Measurements from ENCODE around the gene AP3B1. TPM values are rescaled to one million over a fixed set of nuclear protein-coding genes. Genes with fewer than 3 reads are reported as not detected.
"Not testable (repeated sequence)": the region's sequence is repeated elsewhere in the genome, so short reads cannot be mapped to it uniquely, and the experiment has no call there.

Gene AP3B1
- total RNA-seq, 1 donor from 2014 or later, result 105 TPM

GRCh38 chr5:78190402-78190801 is 104.1 kb downstream of the AP3B1 start:
- Histone ChIP-seq H3K9me3 (ENCODE audit: low read depth) (no peaks in the 10 kb centered on the region), H3K4me2 (no peak overlapping the region), H2AFZ (replicated peaks) (no peak overlapping the region), H4K20me1 (ENCODE audit: low read depth) (no peaks in the 10 kb centered on the region), H3K27me3 (no peaks in the 10 kb centered on the region), H3K9ac (no peak overlapping the region), H3K4me1 (no peaks in the 10 kb centered on the region), H3F3A (ENCODE audit: low read depth) (no peaks in the 10 kb centered on the region), H3K27ac (no peak overlapping the region), H3K79me2 (ENCODE audit: low read depth) (peaks cover 8% of the 10 kb centered on the region), H3K36me3 (peaks cover 6% of the 10 kb centered on the region), H3K4me3 (no peak overlapping the region)
- Mint-ChIP-seq H3K27ac (no peak overlapping the region), H3K4me3 (no peak overlapping the region), H3K27me3 (ENCODE audit: insufficient read depth, low read depth) (no peaks in the 10 kb centered on the region), H3K9me3 (peaks cover 13% of the 10 kb centered on the region), H3K4me1 (no peaks in the 10 kb centered on the region), H3K36me3 (peaks cover 20% of the 10 kb centered on the region)
- DNase-seq (ENCODE audit: low spot score), result no peak
- TF ChIP-seq EZH2phosphoT487 (IDR thresholded peaks at IDR 0.05), result no peak

GRCh38 chr5:78188681-78189080 is 105.8 kb downstream of the AP3B1 start:
- H3K27me3 Mint-ChIP-seq (ENCODE audit: insufficient read depth, low read depth); H3K4me3 ChIP-seq; H3K79me2 ChIP-seq (ENCODE audit: low read depth); DNase-seq (ENCODE audit: low spot score); H4K20me1 ChIP-seq (ENCODE audit: low read depth); H3F3A ChIP-seq (ENCODE audit: low read depth); H3K36me3 ChIP-seq; H3K27ac Mint-ChIP-seq; H3K4me1 ChIP-seq; H3K27ac ChIP-seq; H3K4me3 Mint-ChIP-seq; H3K9ac ChIP-seq; H3K4me1 Mint-ChIP-seq; H2AFZ ChIP-seq (replicated peaks); H3K9me3 ChIP-seq (ENCODE audit: low read depth); H3K4me2 ChIP-seq; H3K27me3 ChIP-seq: not testable (repeated sequence)
- Mint-ChIP-seq H3K9me3 (peaks cover 13% of the 10 kb centered on the region), H3K36me3 (peaks cover 19% of the 10 kb centered on the region)

GRCh38 chr5:78187172-78187571 is 107.3 kb downstream of the AP3B1 start:
- H3K9ac ChIP-seq, result no peak overlapping the region
- DNase-seq (ENCODE audit: low spot score), result no peak
- no peak for TF ChIP-seq EZH2phosphoT487 (IDR thresholded peaks at IDR 0.05)
- TF ChIP-seq EZH2 (IDR thresholded peaks at IDR 0.05), result no peak
- no peak for TF ChIP-seq CTCF (IDR thresholded peaks at IDR 0.05)
- Mint-ChIP-seq H3K27me3 (ENCODE audit: insufficient read depth, low read depth) (no peaks in the 10 kb centered on the region), H3K4me3 (no peak overlapping the region), H3K4me1 (no peaks in the 10 kb centered on the region), H3K36me3 (peaks cover 21% of the 10 kb centered on the region), H3K9me3 (peaks cover 17% of the 10 kb centered on the region), H3K27ac (no peak overlapping the region)
- peaks cover 6% of the 10 kb centered on the region for H3K36me3 ChIP-seq
- H3K9me3 ChIP-seq (ENCODE audit: low read depth), result no peaks in the 10 kb centered on the region
- no peaks in the 10 kb centered on the region for H3K4me1 ChIP-seq
- no peak overlapping the region for H2AFZ ChIP-seq (replicated peaks)
- H3K27ac ChIP-seq, result no peak overlapping the region
- H3K79me2 ChIP-seq (ENCODE audit: low read depth), result peaks cover 8% of the 10 kb centered on the region
- H3K4me3 ChIP-seq, result no peak overlapping the region
- H3F3A ChIP-seq (ENCODE audit: low read depth), result no peaks in the 10 kb centered on the region
- no peaks in the 10 kb centered on the region for H3K27me3 ChIP-seq
- no peak overlapping the region for H3K4me2 ChIP-seq
- no peaks in the 10 kb centered on the region for H4K20me1 ChIP-seq (ENCODE audit: low read depth)

GRCh38 chr5:78182838-78183237 is 111.7 kb downstream of the AP3B1 start:
- H3K4me1 ChIP-seq, result no peaks in the 10 kb centered on the region
- no peak overlapping the region for H3K9ac ChIP-seq
- H3K27me3 ChIP-seq, result no peaks in the 10 kb centered on the region
- Mint-ChIP-seq H3K9me3 (peaks cover 7% of the 10 kb centered on the region), H3K4me1 (no peaks in the 10 kb centered on the region), H3K4me3 (no peak overlapping the region), H3K27me3 (ENCODE audit: insufficient read depth, low read depth) (no peaks in the 10 kb centered on the region), H3K27ac (no peak overlapping the region), H3K36me3 (peaks cover 18% of the 10 kb centered on the region)
- TF ChIP-seq EZH2 (IDR thresholded peaks at IDR 0.05) (no peak), EZH2phosphoT487 (IDR thresholded peaks at IDR 0.05) (no peak), CTCF (IDR thresholded peaks at IDR 0.05) (no peak)
- no peak overlapping the region for H3K27ac ChIP-seq
- H3F3A ChIP-seq (ENCODE audit: low read depth), result no peaks in the 10 kb centered on the region
- peaks cover 19% of the 10 kb centered on the region for H3K79me2 ChIP-seq (ENCODE audit: low read depth)
- no peak for DNase-seq (ENCODE audit: low spot score)
- H3K36me3 ChIP-seq, result peaks cover 9% of the 10 kb centered on the region
- no peak overlapping the region for H2AFZ ChIP-seq (replicated peaks)
- H3K9me3 ChIP-seq (ENCODE audit: low read depth), result no peaks in the 10 kb centered on the region
- no peak overlapping the region for H3K4me3 ChIP-seq
- H3K4me2 ChIP-seq, result no peak overlapping the region
- no peaks in the 10 kb centered on the region for H4K20me1 ChIP-seq (ENCODE audit: low read depth)
